ENCODE measurements around the gene NPHS1. TPM values are rescaled to one million over a fixed set of nuclear protein-coding genes. Genes with fewer than 3 reads are reported as not detected.

The NPHS1 gene
- total and polyA plus RNA-seq, 9 of the 15 experiments (the other 6 are each of a cell fraction or from before 2014, with no cell fraction given): 0.01 to 0.28 (median 0.14) TPM; not detected in 5

GRCh38 chr19:35868823-35869326 is 16.6 kb upstream of the NPHS1 start:
- DNase-seq (ENCODE audit: extremely low read depth in 1 of 4, low spot score in 3 of 4): no peak
- Histone ChIP-seq H3K27me3 (ENCODE audit: control insufficient read depth in 2 of 2, insufficient read depth in 2 of 2, low read length in 2 of 2) (peaks cover 0 to 5% of the 10 kb centered on the region in 2 experiments; a peak in 1 of 5 replicates), H3K4me2 (ENCODE audit: insufficient read depth, low read length) (no peak overlapping the region; the same call in 1 of the 2 replicates), H3K9me3 (replicated peaks; ENCODE audit: control insufficient read depth, insufficient read depth, low read depth, low read length) (no peaks in the 10 kb centered on the region), H3K4me3 (peak overlapping the region; percentile 36; the same call in 1 of the 2 replicates), H3K27ac (ENCODE audit: extremely low read depth, low read depth, low read length) (no peak overlapping the region), H3K4me1 (replicated peaks in 1 of 2; ENCODE audit: control insufficient read depth in 2 of 2, insufficient read depth in 2 of 2, low read length in 2 of 2) (peaks cover 20 to 45% of the 10 kb centered on the region in 2 experiments), H3K36me3 (ENCODE audit: control insufficient read depth, insufficient read depth, low read length) (no peaks in the 10 kb centered on the region), H3K9ac (ENCODE audit: insufficient read depth in 1 of 2, low read depth in 2 of 2, low read length in 2 of 2) (no peak overlapping the region), H2AFZ (ENCODE audit: low read depth, low read length) (no peak overlapping the region; the same call in none of the 2 replicates), H3K79me2 (ENCODE audit: control insufficient read depth, insufficient read depth, low read length) (no peaks in the 10 kb centered on the region), H4K20me1 (replicated peaks; ENCODE audit: control insufficient read depth, insufficient read depth, low read length) (peaks cover 4% of the 10 kb centered on the region; the same call in 1 of the 2 replicates), H3K9me1 (ENCODE audit: control insufficient read depth, insufficient read depth, low read length) (no peaks in the 10 kb centered on the region)
- WGBS (ENCODE audit: insufficient coverage, low coverage, missing lambda C conversion rate): 6% methylated on average over 7 of the region's 15 CpGs
- CTCF ChIA-PET (ENCODE audit: low intra/inter-chr PET ratio): no interaction called here
- FAIRE-seq: no peak
- POLR2A ChIA-PET: interaction anchor here (0.6 to 1.7 kb wide), 2 partner anchors 11 to 33 kb away, joined by 4 to 9 read pairs; no protein-coding TSS in a partner anchor
- in situ Hi-C loops (cut with MboI) (no loop called here), intact Hi-C loops (cut with micrococcal nuclease) (no loop called here)
- BruUV-seq (replicated peaks): no TSS peak
- peak; percentile 4 for TF ChIP-seq SAP30 (IDR thresholded peaks at IDR 0.05; ENCODE audit: borderline replicate concordance, insufficient read depth, low read depth, low read length, poor library complexity, severe bottlenecking)
- peak; percentile 4; the same call in 1 of the 2 replicates for TF ChIP-seq PHF8 (IDR thresholded peaks at IDR 0.05; ENCODE audit: borderline replicate concordance, low read length)
- TF ChIP-seq ATF1 (CRISPR knock-in tag; IDR thresholded peaks at IDR 0.05): no peak
- no peak for TF ChIP-seq ATF1 (tag; IDR thresholded peaks at IDR 0.05)
- no peak for ATAC-seq

Measured in K562 (cell line).